ENCODE measurements around the gene GPR75. TPM values are rescaled to one million over a fixed set of nuclear protein-coding genes. Genes with fewer than 3 reads are reported as not detected.

GPR75 gene
- total RNA-seq, 1 donor from 2014 or later = 1.1 TPM

- TF ChIP-seq CTCF (IDR thresholded peaks at IDR 0.05) = no peak
- Mint-ChIP-seq H3K9me3 (ENCODE audit: low read depth) (no peaks in the 10 kb centered on the region), H3K36me3 (ENCODE audit: low read depth) (peaks cover 32% of the 10 kb centered on the region), H3K27ac (ENCODE audit: unreplicated experiment) (no peak overlapping the region), H3K27me3 (ENCODE audit: low read depth) (no peaks in the 10 kb centered on the region), H3K4me3 (ENCODE audit: unreplicated experiment) (no peak overlapping the region), H3K4me1 (ENCODE audit: low read depth) (no peaks in the 10 kb centered on the region)
- no peak for DNase-seq (ENCODE audit: low spot score)
These were observed 48.2 kb downstream of the GPR75 start for GRCh38 chr2:53811601-53812000.

Small RNA genes lying within 50 kb of the gene (microRNA-seq; reads per million reads assigned to microRNA genes)
- not detected for gene MIR3682 (ENCODE audit: borderline number of aligned reads)

Other genes with a start within 250 kb of the GPR75 start
- 2.7 to 3.0 TPM (median 2.9 TPM) in 3 replicates for gene CHAC2, start 92.2 kb downstream of the GPR75 start, total RNA-seq
- gene ASB3, start 73.0 kb downstream of the GPR75 start, total RNA-seq = 18.9 to 28.4 TPM (median 20.9 TPM) in 3 replicates
- 71.4 to 93.4 TPM (median 71.6 TPM) in 3 replicates for gene ERLEC1, start 72.9 kb downstream of the GPR75 start, total RNA-seq
- 42.0 to 54.1 TPM (median 45.3 TPM) in 3 replicates for gene PSME4, start 111.0 kb upstream of the GPR75 start, total RNA-seq

Measured in chondrocyte (in vitro differentiated cells).